Calu3 (cell line): ENCODE data around the gene TRIM67. TPM values are rescaled to one million over a fixed set of nuclear protein-coding genes. Genes with fewer than 3 reads are reported as not detected.
"Not testable (repeated sequence)": the region's sequence is repeated elsewhere in the genome, so short reads cannot be mapped to it uniquely, and the experiment has no call there.

Source experiments
- BruUV-seq: library from RNA; stranded (reverse); fragments of 400-500 nt; replicated peaks from 2 replicates; lab custom pipeline; 2021; lab: Mats Ljungman, UMichigan
- CTCF ChIA-PET: fragments of 300-600 bp; sonication (Branson Sonifier 250); formaldehyde crosslinking; loops from one replicate; lab custom pipeline; 2022; ENCODE audit warnings: antibody characterized with exemption; lab: Charles Lee
- DNase-seq: peaks from one replicate; pipeline ENCODE4 v3.0.0; 2022
- H3K27ac Mint-ChIP-seq: one replicate; pipeline ENCODE4 v1.8.0; 2022; ENCODE audit warnings: mixed read lengths; ENCODE audit not compliant: unreplicated experiment
- H3K27me3 Mint-ChIP-seq: one replicate; pipeline ENCODE4 v1.8.0; 2022; ENCODE audit warnings: mixed read lengths; ENCODE audit not compliant: unreplicated experiment
- H3K36me3 Mint-ChIP-seq: one replicate; pipeline ENCODE4 v1.8.0; 2022; ENCODE audit warnings: mild to moderate bottlenecking, moderate library complexity, mixed read lengths; ENCODE audit not compliant: insufficient read depth, unreplicated experiment
- H3K4me1 Mint-ChIP-seq: one replicate; pipeline ENCODE4 v1.8.0; 2022; ENCODE audit warnings: mild to moderate bottlenecking, low read depth, mixed read lengths; ENCODE audit not compliant: unreplicated experiment
- H3K4me3 Mint-ChIP-seq: one replicate; pipeline ENCODE4 v1.8.0; 2022; ENCODE audit warnings: mild to moderate bottlenecking, low read depth, moderate library complexity, mixed read lengths; ENCODE audit not compliant: unreplicated experiment
- H3K9me3 Mint-ChIP-seq: one replicate; pipeline ENCODE4 v1.8.0; 2022; ENCODE audit warnings: low read depth, mixed read lengths; ENCODE audit not compliant: unreplicated experiment
- CTCF ChIP-seq: fragments of 200-600 bp; IDR thresholded peaks from one replicate; pipeline ENCODE4 v1.8.0; 2022; ENCODE audit warnings: antibody characterized with exemption; ENCODE audit not compliant: unreplicated experiment
- intact Hi-C: fragments of 100-400 bp; cut with micrococcal nuclease; formaldehyde crosslinking; loops from one replicate; pipeline ENCODE4 v1.10.0; 2022; ENCODE audit not compliant: unreplicated experiment
- total RNA-seq: library from RNA; stranded (reverse); gene quantifications from 2 replicates; pipeline ENCODE4 v1.2.3, GENCODE V29; 2022

Gene TRIM67
- total RNA-seq, 1 experiment from 2014 or later, result 0.09 TPM

GRCh38 chr1:231130544-231130943, 31.3 kb upstream of the TRIM67 start:
- intact Hi-C loops, result no loop called here
- no peak overlapping the region for H3K4me3 Mint-ChIP-seq
- TF ChIP-seq CTCF, result no peak
- no peaks in the 10 kb centered on the region for H3K36me3 Mint-ChIP-seq
- no TSS peak for BruUV-seq
- H3K4me1 Mint-ChIP-seq, result peaks cover 8% of the 10 kb centered on the region
- CTCF ChIA-PET, result interaction anchor here (0.6 kb wide), 1 partner anchor 243 kb away, joined by 3 read pairs; no protein-coding TSS in a partner anchor
- no peak overlapping the region for H3K27ac Mint-ChIP-seq
- no peak for DNase-seq
- no peaks in the 10 kb centered on the region for H3K9me3 Mint-ChIP-seq
- H3K27me3 Mint-ChIP-seq, result no peaks in the 10 kb centered on the region

DNA sequence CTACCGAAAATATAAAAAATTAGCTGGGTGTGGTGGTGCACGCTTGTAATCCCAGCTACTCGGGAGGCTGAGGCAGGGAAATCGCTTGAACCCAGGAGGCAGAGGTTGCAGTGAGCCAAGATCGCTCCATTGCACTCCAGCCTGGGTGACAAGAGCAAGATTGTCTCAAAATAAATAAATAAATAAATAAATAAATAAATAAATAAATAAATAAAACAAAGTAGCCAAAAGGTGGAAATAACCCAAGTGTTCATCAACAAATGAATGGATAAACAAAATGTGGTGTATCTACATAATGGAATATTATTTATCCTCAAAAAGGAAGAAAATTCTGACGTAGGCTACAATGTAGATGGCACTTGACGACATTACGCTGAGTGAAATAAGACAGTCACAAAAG, 29.3 kb upstream of the TRIM67 start:
- BruUV-seq, H3K9me3 Mint-ChIP-seq, CTCF ChIA-PET, DNase-seq, H3K4me3 Mint-ChIP-seq, H3K27me3 Mint-ChIP-seq, H3K4me1 Mint-ChIP-seq, H3K27ac Mint-ChIP-seq, H3K36me3 Mint-ChIP-seq, intact Hi-C loops: not testable (repeated sequence)

GRCh38 chr1:231134624-231135023, 27.2 kb upstream of the TRIM67 start:
- H3K27me3 Mint-ChIP-seq, result no peaks in the 10 kb centered on the region
- no peaks in the 10 kb centered on the region for H3K9me3 Mint-ChIP-seq
- no TSS peak for BruUV-seq
- peaks cover 6% of the 10 kb centered on the region for H3K36me3 Mint-ChIP-seq
- TF ChIP-seq CTCF, result no peak
- H3K27ac Mint-ChIP-seq, result peak overlapping the region; percentile 61
- peaks cover 27% of the 10 kb centered on the region for H3K4me1 Mint-ChIP-seq
- peak; percentile 47 for DNase-seq
- H3K4me3 Mint-ChIP-seq, result no peak overlapping the region
- CTCF ChIA-PET, result interaction anchor here (0.6 to 1.5 kb wide), 3 partner anchors 9 to 19 kb away, joined by 3 read pairs; no protein-coding TSS in a partner anchor
- intact Hi-C loops, result no loop called here

DNA sequence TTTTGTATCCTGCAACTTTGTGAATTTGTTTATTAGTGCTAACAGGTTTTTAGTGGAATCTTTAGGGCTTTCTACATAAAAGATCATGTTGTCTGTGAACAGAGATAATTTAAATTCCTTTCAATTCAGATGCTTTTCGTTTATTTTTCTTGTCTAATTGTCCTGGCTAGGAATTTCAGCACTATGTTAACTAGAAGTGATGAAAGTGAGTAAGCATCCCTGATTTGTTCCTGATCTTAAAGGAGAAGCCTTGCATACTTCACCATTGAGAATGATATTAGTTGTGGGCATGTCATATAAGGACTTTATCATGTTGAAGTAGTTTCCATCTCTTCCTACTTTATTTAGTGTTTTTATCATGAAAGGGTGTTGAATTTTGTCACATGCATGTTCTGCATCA, 23.6 kb upstream of the TRIM67 start:
- BruUV-seq, result no TSS peak
- Mint-ChIP-seq H3K27ac (no peak overlapping the region), H3K9me3 (no peaks in the 10 kb centered on the region), H3K27me3 (no peaks in the 10 kb centered on the region), H3K4me1 (peaks cover 48% of the 10 kb centered on the region), H3K4me3 (no peak overlapping the region), H3K36me3 (peaks cover 6% of the 10 kb centered on the region)
- DNase-seq, result no peak
- CTCF ChIA-PET, result no interaction called here
- no peak for TF ChIP-seq CTCF
- intact Hi-C loops, result loop anchor here (2.0 kb wide), 1 partner anchor 57 kb away; no protein-coding TSS in a partner anchor

GRCh38 chr1:231139125-231139649, 22.7 kb upstream of the TRIM67 start:
- CTCF ChIA-PET, result interaction anchor here (1.0 to 1.1 kb wide), 2 partner anchors 47 to 80 kb away, joined by 3 to 4 read pairs; no protein-coding TSS in a partner anchor
- intact Hi-C loops, result loop anchor here (2.0 kb wide), 1 partner anchor 56 kb away; no protein-coding TSS in a partner anchor
- Mint-ChIP-seq H3K4me3 (peak overlapping the region; percentile 5), H3K4me1 (peaks cover 47% of the 10 kb centered on the region), H3K36me3 (peaks cover 6% of the 10 kb centered on the region), H3K27ac (peak overlapping the region; percentile 70), H3K27me3 (no peaks in the 10 kb centered on the region), H3K9me3 (no peaks in the 10 kb centered on the region)
- no peak for TF ChIP-seq CTCF
- BruUV-seq, result no TSS peak
- peak; percentile 43 for DNase-seq
